GF-D8 (cell line): ENCODE results near the gene KCNJ10.

ENCODE experiments used
- DNase-seq: peaks from one replicate; lab custom pipeline; 2025; lab: John Stamatoyannopoulos, UW

KCNJ10 gene

GRCh38 chr1:159990005-159990404, 80.0 kb downstream of the KCNJ10 start:
- DNase-seq: no peak

- DNase-seq: no peak
Measured at GRCh38 chr1:159989581-159989980, 80.4 kb downstream of the KCNJ10 start.

GRCh38 chr1:159988006-159988405, 82.0 kb downstream of the KCNJ10 start:
- DNase-seq: no peak

- DNase-seq: no peak
Measured at GRCh38 chr1:159987186-159987585, 82.8 kb downstream of the KCNJ10 start.

- DNase-seq: no peak
Measured at GRCh38 chr1:159986531-159986930, 83.4 kb downstream of the KCNJ10 start.

GRCh38 chr1:159986093-159986492, 83.9 kb downstream of the KCNJ10 start:
- DNase-seq: no peak

GRCh38 chr1:159985473-159985872, 84.5 kb downstream of the KCNJ10 start:
- DNase-seq: no peak

GRCh38 chr1:159983681-159984080, 86.3 kb downstream of the KCNJ10 start:
- no peak for DNase-seq

- no peak for DNase-seq
Measured at GRCh38 chr1:159982280-159982679, 87.7 kb downstream of the KCNJ10 start.

- no peak for DNase-seq
Measured at GRCh38 chr1:159981351-159982055, 88.5 kb downstream of the KCNJ10 start.

- DNase-seq: no peak
Measured at GRCh38 chr1:159980786-159981185, 89.2 kb downstream of the KCNJ10 start.

- DNase-seq: no peak
Measured at GRCh38 chr1:159980076-159980475, 89.9 kb downstream of the KCNJ10 start.

GRCh38 chr1:159979257-159979656, 90.7 kb downstream of the KCNJ10 start:
- no peak for DNase-seq

GRCh38 chr1:159978107-159978398, 91.9 kb downstream of the KCNJ10 start:
- DNase-seq: no peak

- no peak for DNase-seq
Measured at GRCh38 chr1:159977364-159978106, 92.4 kb downstream of the KCNJ10 start.

GRCh38 chr1:159974350-159974965, 95.5 kb downstream of the KCNJ10 start:
- DNase-seq: no peak

- no peak for DNase-seq
Measured at GRCh38 chr1:159973350-159973940, 96.5 kb downstream of the KCNJ10 start.

- DNase-seq: no peak
Measured at GRCh38 chr1:159972443-159973205, 97.3 kb downstream of the KCNJ10 start.

GRCh38 chr1:159970932-159971342, 99.0 kb downstream of the KCNJ10 start:
- no peak for DNase-seq

GRCh38 chr1:159968901-159969300, 101.1 kb downstream of the KCNJ10 start:
- no peak for DNase-seq

- no peak for DNase-seq
Measured at GRCh38 chr1:159965263-159965662, 104.7 kb downstream of the KCNJ10 start.

GRCh38 chr1:159964144-159964543, 105.8 kb downstream of the KCNJ10 start:
- no peak for DNase-seq
